ENCODE results near the gene ERBB3. TPM values are rescaled to one million over a fixed set of nuclear protein-coding genes. Genes with fewer than 3 reads are reported as not detected.
"Not testable (repeated sequence)": the region's sequence is repeated elsewhere in the genome, so short reads cannot be mapped to it uniquely, and the experiment has no call there.

ERBB3 gene
- total RNA-seq, 2 donors from 2014 or later, result 3.2 to 7.2 TPM

DNA sequence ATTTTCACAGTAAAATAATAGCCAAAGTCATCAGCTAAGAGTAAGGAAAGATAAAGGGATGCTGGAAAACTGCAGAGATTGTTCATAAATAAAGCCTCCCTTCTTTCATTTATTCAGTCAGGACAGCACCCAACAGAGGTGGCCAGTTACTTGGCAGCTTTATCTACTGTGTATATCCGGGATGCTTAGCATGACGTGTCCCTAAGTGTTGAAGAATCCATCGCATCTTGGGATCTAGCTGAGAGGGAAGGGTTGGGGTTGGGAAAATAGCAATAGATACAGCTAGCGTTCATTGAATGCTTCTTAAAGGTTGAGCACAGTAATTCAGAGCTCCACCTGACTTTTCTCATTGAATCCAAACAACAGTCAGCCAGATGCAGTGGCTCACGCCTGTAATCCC, 5.6 kb upstream of the ERBB3 start:
- Histone ChIP-seq H3K4me3 (no peak overlapping the region), H3K27ac (no peak overlapping the region), H3K9me3 (no peaks in the 10 kb centered on the region), H3K27me3 (no peaks in the 10 kb centered on the region), H3K36me3 (no peaks in the 10 kb centered on the region), H3K4me1 (peaks cover 0 to 3% of the 10 kb centered on the region in 2 donors)
- TF ChIP-seq, protein P1, sequence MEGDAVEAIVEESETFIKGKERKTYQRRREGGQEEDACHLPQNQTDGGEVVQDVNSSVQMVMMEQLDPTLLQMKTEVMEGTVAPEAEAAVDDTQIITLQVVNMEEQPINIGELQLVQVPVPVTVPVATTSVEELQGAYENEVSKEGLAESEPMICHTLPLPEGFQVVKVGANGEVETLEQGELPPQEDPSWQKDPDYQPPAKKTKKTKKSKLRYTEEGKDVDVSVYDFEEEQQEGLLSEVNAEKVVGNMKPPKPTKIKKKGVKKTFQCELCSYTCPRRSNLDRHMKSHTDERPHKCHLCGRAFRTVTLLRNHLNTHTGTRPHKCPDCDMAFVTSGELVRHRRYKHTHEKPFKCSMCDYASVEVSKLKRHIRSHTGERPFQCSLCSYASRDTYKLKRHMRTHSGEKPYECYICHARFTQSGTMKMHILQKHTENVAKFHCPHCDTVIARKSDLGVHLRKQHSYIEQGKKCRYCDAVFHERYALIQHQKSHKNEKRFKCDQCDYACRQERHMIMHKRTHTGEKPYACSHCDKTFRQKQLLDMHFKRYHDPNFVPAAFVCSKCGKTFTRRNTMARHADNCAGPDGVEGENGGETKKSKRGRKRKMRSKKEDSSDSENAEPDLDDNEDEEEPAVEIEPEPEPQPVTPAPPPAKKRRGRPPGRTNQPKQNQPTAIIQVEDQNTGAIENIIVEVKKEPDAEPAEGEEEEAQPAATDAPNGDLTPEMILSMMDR (IDR thresholded peaks at IDR 0.05), result no peak
- no peak for DNase-seq (ENCODE audit: low spot score)

- DNase-seq (ENCODE audit: low spot score); H3K27ac ChIP-seq; H3K27me3 ChIP-seq: not testable (repeated sequence)
These were observed 2.0 kb upstream of the ERBB3 start for GRCh38 chr12:56077966-56078365.

GRCh38 chr12:56078427-56078826, 1.5 kb upstream of the ERBB3 start:
- Histone ChIP-seq H3K27ac (no peak overlapping the region), H3K4me3 (no peak overlapping the region), H3K4me1 (peaks cover 0 to 15% of the 10 kb centered on the region in 2 donors), H3K36me3 (no peaks in the 10 kb centered on the region), H3K9me3 (no peaks in the 10 kb centered on the region), H3K27me3 (no peaks in the 10 kb centered on the region)
- no peak for DNase-seq (ENCODE audit: low spot score)
- TF ChIP-seq, protein P1 (IDR thresholded peaks at IDR 0.05), result no peak

More at GRCh38 chr12:56077966-56078365, 2.0 kb upstream of the ERBB3 start:
- H3K4me3 ChIP-seq, H3K9me3 ChIP-seq, H3K36me3 ChIP-seq: not testable (repeated sequence)
- peaks cover 0 to 15% of the 10 kb centered on the region in 2 donors for H3K4me1 ChIP-seq

DNA sequence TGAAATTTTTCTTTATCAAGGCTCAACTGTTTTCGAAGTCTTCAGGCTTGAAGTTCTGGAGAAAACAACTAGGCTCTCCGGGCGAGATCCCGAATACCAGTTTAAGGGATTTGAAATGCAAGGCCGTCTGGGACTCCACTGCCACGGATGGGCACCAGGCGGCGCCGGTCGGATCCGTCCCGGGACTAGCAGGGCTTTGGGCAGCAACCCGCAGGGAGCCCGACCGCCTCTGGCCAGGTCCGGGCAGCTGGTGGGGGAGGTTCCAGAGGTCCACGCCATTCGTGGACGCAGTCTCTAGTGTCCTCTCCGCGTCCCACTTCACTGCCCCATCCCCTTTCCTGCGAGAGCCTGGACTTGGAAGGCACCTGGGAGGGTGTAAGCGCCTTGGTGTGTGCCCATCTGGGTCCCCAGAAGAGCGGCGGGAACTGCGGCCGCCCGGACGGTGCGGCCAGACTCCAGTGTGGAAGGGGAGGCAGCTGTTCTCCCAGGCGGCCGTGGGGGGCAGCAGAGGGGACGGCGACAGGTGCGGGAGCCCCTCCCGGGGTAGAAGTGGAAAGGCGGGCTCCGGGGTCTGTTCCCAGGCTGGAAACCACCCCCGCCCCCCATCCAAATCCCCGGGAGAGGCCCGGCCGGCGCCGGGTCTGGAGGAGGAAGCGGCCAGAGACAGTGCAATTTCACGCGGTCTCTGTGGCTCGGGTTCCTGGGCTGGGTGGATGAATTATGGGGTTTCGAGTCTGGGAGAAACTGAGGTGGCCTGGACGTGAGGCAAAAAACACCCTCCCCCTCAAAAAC, 838 bp upstream of the ERBB3 start:
- Histone ChIP-seq H3K4me1 (peaks cover 0 to 15% of the 10 kb centered on the region in 2 donors), H3K4me3 (peak overlapping the region; percentile 36 to 59), H3K36me3 (no peaks in the 10 kb centered on the region), H3K27ac (peak overlapping the region; percentile 34 to 56), H3K9me3 (no peaks in the 10 kb centered on the region), H3K27me3 (no peaks in the 10 kb centered on the region)
- peak; percentile 90 for DNase-seq (ENCODE audit: low spot score)
- TF ChIP-seq, protein P1 (IDR thresholded peaks at IDR 0.05), result peak; percentile 74 to 76

DNA sequence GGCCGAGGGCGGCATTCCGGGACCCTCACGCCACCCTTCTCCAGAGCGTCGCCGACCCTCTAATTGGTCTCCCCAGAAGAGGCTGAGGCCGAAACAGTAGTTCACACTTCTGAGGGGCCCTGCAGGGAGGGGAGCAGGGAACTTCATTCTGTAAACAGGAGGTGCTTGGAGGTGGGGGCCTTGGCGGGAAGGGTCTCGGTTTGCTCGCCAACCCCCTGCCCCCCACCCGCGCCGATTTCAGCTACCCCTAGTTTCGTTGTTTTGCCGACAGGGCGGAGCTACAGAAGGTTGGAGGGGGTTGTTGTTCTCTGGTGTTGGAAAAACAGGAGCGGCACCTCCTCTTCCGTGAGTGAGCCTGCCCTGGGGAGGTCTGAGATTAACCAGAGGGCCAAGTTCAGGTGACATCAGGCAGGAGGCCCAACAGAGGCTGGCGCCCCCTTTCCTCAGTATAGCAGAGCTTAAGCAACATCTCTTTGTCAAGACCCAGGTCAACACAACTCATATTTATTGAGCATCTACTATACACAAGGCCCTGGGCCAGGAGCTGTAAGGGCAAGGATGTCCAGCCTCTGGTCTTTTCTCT, 682 bp downstream of the ERBB3 start:
- no peaks in the 10 kb centered on the region for H3K36me3 ChIP-seq
- no peaks in the 10 kb centered on the region for H3K27me3 ChIP-seq
- H3K4me3 ChIP-seq, result peak overlapping the region; percentile 36 to 59
- no peaks in the 10 kb centered on the region for H3K9me3 ChIP-seq
- peak overlapping the region in 1 of 2 donors; percentile 35 for H3K27ac ChIP-seq
- TF ChIP-seq, protein P1 (IDR thresholded peaks at IDR 0.05), result no peak
- peaks cover 0 to 15% of the 10 kb centered on the region in 2 donors for H3K4me1 ChIP-seq
- no peak for DNase-seq (ENCODE audit: low spot score)
